ENCODE data around the gene DSTN.

The DSTN gene

DNA sequence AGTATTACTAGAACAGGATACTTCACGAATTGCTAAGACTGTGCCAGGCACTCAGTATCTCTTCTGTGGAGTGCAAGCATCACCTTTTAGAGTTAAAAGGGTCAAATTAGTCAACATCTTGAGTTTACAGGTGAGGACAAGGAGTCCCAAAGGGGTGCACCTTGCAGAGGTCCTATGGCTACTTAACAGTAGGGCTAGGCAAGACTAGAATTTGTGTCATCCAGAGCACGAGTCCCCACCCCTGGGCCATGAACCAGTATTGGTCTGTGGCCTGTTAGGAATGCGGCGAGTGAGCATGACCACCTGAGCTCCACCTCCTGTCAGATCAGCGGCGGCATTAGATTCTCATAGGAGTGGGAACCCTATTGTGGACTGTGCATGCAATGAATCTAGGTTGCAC lies 10.5 kb upstream of the DSTN start:
- Histone ChIP-seq H3K9me3 (ENCODE audit: control insufficient read depth, insufficient read depth, low read length) (no peaks in the 10 kb centered on the region), H3K36me3 (ENCODE audit: insufficient read depth, low read length) (no peaks in the 10 kb centered on the region), H3K4me1 (ENCODE audit: insufficient read depth, low read length) (peaks cover 32% of the 10 kb centered on the region), H3K9ac (ENCODE audit: low read depth, low read length) (no peak overlapping the region)

DNA sequence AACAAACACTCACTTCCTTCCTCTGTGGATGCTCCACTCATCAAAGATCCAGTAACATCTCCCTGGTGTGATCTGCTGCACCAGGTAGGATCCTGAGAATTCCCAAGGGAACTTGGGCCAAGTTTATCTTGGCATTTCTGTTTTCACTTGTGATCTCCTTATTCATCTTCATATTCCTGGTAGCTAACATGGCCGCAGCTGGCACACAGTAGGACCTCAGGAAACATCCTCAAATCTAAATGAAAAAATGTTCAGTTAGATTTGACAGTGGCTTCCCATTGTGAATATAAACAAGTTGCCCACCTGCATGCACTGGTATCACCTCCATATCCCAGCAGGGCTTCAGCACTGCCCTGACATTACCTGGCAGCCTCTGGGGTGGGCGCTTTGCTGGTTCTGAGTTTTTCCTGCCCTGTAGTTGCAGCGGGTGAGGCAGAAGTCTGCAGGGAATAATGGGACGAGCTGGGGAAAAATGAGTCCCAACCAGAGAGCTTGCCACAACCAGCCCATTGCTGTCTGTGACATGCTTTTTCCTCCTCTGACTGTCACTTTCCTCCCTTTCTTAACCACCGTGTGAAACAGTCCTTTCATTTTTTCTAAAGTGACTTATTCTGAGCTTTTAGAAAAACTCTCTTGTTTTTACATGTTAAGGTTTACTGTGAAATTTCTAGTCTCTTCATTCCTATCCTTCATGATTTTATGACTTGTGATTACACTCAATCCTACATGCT lies 9.4 kb upstream of the DSTN start:
- H3K4me1 ChIP-seq (ENCODE audit: insufficient read depth, low read length) = peaks cover 32% of the 10 kb centered on the region
- H3K36me3 ChIP-seq (ENCODE audit: insufficient read depth, low read length) = no peaks in the 10 kb centered on the region
- no peak overlapping the region for H3K9ac ChIP-seq (ENCODE audit: low read depth, low read length)
- H3K9me3 ChIP-seq (ENCODE audit: control insufficient read depth, insufficient read depth, low read length) = no peaks in the 10 kb centered on the region

DNA sequence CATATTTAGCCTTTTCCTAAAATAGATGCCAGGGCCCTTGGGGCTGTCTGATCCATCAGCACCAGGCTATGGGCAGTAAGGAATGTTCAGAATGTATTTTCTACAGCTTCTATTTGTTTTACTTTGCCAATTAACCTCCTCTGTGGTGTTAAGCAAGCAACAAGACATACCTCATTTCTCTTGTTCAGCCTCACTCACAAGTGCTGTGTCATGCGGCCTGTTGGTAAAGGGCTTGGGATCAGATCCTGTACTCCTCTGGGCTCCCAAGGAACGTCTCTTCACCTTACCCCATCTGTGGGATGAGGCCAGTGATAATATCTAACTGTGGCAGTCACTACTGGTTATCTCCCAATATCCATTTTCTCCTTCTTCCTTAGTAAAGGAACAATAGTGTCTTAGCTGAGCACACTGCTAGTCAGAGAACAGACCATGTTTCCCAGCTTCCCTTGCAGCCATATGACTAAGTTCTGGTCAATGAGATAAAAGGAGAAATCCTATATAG lies 7.0 kb upstream of the DSTN start:
- no peaks in the 10 kb centered on the region for H3K36me3 ChIP-seq (ENCODE audit: insufficient read depth, low read length)
- H3K4me1 ChIP-seq (ENCODE audit: insufficient read depth, low read length) = peaks cover 22% of the 10 kb centered on the region
- H3K9ac ChIP-seq (ENCODE audit: low read depth, low read length) = no peak overlapping the region
- H3K9me3 ChIP-seq (ENCODE audit: control insufficient read depth, insufficient read depth, low read length) = peaks cover 3% of the 10 kb centered on the region

DNA sequence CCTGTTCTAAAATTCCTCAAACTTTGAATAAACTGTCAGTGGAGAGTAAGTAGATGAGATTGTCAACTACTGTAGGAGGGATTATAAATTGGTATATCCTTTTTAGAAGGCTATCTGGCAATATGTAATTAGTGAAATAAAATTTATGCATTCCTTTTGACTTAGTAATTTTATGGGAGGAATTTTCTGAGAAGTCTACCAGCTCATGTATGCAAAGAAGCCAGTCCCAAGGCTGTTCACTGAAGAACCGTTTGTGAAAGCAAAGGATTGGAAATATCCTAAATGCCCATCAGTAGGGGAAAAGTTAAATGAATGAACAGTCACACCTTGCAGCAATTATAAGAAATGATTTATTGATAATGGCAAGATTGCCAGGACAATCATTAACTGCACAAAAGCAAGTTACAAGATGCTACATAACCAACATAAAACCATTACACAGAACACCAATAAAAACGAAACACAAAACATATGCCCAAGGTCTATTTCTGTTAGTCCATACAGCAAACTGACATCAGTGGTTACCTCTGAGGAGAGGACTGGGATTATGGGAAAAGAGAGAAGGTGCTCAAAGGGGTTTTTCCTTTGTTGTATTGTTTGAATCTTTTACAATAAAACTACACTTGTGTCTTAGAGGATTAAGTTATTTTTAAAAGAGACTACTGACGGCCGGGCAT lies 4.6 kb upstream of the DSTN start:
- Histone ChIP-seq H3K36me3 (ENCODE audit: insufficient read depth, low read length) (no peaks in the 10 kb centered on the region), H3K4me1 (ENCODE audit: insufficient read depth, low read length) (peaks cover 7% of the 10 kb centered on the region; the same call in 1 of the 2 replicates), H3K9ac (ENCODE audit: low read depth, low read length) (no peak overlapping the region), H3K9me3 (ENCODE audit: control insufficient read depth, insufficient read depth, low read length) (peaks cover 3% of the 10 kb centered on the region)

DNA sequence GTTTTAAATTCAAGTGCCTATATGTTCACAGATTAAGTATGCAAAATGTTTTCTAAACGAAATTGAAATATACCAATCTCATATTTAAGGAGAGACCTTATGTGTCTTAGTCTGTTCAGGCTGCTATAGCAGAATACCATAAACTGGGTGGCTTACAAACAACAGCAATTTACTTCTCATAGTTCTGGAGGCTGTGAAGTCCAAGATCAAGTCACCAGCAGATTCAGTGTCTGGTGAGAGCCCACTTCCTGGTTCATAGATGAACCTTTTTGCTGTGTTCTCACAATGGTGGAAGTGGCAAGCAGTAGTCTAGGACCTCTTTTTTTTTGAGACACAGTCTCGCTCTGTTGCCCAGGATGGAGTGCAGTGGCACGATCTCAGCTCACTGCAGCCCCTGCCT lies 3.5 kb upstream of the DSTN start:
- peaks cover 3% of the 10 kb centered on the region for H3K9me3 ChIP-seq (ENCODE audit: control insufficient read depth, insufficient read depth, low read length)
- H3K36me3 ChIP-seq (ENCODE audit: insufficient read depth, low read length) = no peaks in the 10 kb centered on the region
- H3K9ac ChIP-seq (ENCODE audit: low read depth, low read length) = no peak overlapping the region
- H3K4me1 ChIP-seq (ENCODE audit: insufficient read depth, low read length) = peaks cover 7% of the 10 kb centered on the region

DNA sequence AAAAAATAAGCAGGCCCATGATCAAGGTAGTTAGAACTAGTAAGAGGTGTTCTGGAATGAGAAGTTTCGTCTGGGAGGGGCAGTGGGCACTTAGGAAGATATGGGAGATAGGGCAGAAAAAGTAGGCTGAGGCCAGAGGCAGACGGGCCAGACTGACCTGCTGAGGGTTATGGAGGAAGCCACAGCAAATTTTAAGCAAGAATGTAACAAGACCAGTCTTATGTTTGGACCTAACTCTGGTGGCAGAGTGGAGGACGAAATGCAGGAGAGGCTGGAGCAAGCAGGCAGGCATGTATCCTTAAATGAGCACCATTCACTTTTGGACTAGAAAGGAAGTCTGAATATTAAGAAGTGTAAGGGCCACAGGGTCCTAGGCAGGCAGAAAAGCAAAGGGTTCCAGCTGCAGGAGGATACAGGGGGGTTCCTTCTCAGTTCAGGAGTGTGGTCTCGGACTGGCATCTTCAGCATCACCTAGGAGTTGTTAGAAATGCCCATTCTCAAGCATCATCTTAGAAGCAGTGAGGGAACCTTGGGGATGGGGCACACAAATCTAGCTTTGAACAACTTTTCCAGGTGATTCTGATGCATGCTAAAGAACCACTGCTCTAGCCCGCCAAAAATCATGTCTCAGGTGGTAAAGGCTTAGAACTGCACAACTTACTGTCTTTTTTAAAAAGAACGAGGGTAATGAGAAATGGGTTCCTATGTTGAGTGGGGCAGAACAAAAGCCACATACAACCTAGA lies 1.7 kb upstream of the DSTN start:
- peak overlapping the region; percentile 95 for H3K9ac ChIP-seq (ENCODE audit: low read depth, low read length)

DNA sequence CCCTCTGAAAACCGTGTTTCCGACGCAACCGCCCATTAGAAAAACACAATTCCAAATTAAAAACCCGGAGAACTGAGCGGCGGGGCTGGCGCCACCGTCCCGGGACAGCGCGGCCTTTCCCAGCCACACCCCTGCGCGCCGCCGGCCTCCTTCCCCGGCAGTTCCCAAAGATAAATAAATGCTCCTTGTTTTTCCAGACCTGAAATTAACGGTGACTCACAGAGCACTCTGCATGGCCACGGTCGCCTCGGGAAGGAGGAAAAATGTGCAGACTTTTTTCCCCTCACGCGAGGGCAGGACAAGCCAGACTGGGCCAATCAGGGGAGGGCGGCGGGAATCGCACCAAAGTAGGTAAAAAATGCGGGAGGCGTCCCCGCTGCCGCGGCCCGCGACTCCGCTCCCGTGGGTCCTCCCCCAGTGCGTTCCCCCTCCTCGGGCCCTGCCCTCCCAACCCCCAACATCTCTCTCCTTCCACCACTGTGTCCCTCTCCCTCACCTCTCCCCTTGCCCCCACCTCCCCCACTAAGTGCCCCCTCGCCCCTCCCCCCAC lies 828 bp upstream of the DSTN start:
- no peaks in the 10 kb centered on the region for H3K36me3 ChIP-seq (ENCODE audit: insufficient read depth, low read length)
- H3K9ac ChIP-seq (ENCODE audit: low read depth, low read length) = peak overlapping the region; percentile 95
- peaks cover 30% of the 10 kb centered on the region for H3K4me1 ChIP-seq (ENCODE audit: insufficient read depth, low read length)
- H3K9me3 ChIP-seq (ENCODE audit: control insufficient read depth, insufficient read depth, low read length) = peaks cover 3% of the 10 kb centered on the region

More for the DNA sequence above, 1.7 kb upstream of the DSTN start:
- Histone ChIP-seq H3K9me3 (ENCODE audit: control insufficient read depth, insufficient read depth, low read length) (peaks cover 3% of the 10 kb centered on the region), H3K36me3 (ENCODE audit: insufficient read depth, low read length) (no peaks in the 10 kb centered on the region), H3K4me1 (ENCODE audit: insufficient read depth, low read length) (peaks cover 21% of the 10 kb centered on the region)

DNA sequence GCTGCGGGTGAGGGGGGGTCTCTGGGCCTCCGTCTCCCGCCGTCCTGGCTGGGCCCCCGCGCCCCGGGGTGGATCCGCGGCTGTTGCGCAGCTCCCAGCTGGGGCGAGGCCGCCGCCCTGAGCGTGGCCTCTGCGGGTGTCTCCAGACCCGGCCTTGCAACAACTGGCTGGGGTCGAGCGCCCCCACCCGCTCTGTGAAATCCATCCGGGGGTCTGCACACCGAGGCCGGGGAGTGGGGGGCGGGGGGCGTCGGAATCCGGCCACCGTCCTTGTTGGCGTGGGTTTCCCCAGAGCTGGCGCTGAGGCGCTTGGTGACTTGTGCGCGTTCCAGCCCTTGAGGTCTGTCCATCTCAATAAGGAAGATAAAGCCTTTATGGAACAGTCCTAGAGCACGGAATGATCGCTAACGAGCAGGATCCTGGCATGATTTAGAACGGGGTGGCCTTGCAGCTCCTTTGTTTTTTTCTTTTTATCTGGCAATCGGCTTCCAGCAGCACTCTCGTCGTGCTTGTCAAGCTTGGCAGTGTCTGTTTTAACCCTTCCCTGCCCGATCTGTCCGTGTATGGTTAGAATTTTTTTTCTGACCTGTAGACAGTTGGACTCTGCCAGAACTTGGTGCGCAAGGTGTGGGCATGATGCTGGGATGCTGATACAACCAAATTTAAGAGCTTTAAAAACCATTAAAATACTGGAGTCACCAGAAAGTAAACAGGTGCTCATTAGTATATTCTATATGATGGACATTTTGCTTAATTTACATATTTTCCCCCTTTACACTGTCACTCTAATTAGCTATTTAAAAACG lies 675 bp downstream of the DSTN start:
- Histone ChIP-seq H3K9me3 (ENCODE audit: control insufficient read depth, insufficient read depth, low read length) (peaks cover 3% of the 10 kb centered on the region), H3K9ac (ENCODE audit: low read depth, low read length) (peak overlapping the region; percentile 93), H3K4me1 (ENCODE audit: insufficient read depth, low read length) (peaks cover 34% of the 10 kb centered on the region), H3K36me3 (ENCODE audit: insufficient read depth, low read length) (no peaks in the 10 kb centered on the region)

DNA sequence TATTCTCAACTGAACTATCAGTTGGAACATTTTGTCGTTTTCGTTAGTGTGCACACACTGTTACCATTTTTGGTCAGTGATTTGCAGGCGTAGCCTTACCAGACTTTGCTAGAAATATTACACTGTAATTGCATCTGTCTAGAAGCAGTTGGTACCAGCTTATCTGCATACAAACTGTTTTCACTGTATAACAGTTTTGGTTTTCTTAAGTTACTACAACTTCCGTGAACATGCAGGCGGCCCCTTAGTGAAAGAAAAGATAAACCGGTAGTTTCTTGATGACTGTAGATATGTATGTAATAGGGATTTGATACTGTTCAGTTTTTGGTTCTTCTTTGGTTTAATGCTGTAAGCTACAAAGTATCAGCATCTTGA lies 1.3 kb downstream of the DSTN start:
- H3K36me3 ChIP-seq (ENCODE audit: insufficient read depth, low read length) = no peaks in the 10 kb centered on the region
- peaks cover 38% of the 10 kb centered on the region for H3K4me1 ChIP-seq (ENCODE audit: insufficient read depth, low read length)
- H3K9ac ChIP-seq (ENCODE audit: low read depth, low read length) = peak overlapping the region; percentile 93
- peaks cover 3% of the 10 kb centered on the region for H3K9me3 ChIP-seq (ENCODE audit: control insufficient read depth, insufficient read depth, low read length)

DNA sequence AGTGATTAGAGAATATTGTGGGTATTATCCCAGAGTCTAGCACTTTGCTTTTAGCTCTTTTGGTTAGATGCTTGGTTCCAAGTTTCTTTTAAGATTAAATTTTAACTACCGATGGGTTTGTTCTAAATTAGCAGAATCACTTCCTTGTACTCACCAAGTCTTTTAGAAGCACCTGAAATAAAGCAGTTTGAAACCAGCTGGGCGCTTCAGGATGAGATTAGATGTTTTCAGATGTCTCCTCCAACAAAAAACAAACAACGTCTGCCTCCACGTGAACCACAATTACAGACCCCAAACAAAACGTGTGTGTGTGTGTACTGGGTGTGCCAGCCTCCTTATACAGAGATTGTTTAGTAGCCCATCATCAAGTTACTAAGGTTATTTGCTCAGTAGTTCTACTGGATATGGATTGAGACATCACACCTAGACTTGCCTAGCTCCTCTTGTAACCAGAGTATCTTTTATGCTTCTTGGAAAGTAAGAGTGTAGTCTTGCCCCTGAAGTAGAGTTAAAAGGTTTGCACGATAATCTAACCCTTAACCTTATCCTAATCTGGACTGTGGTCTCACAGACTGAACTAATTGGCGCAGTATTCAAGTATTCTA lies 2.3 kb downstream of the DSTN start:
- Histone ChIP-seq H3K36me3 (ENCODE audit: insufficient read depth, low read length) (no peaks in the 10 kb centered on the region), H3K9me3 (ENCODE audit: control insufficient read depth, insufficient read depth, low read length) (no peaks in the 10 kb centered on the region), H3K9ac (ENCODE audit: low read depth, low read length) (peak overlapping the region; percentile 93; the same call in 1 of the 2 replicates), H3K4me1 (ENCODE audit: insufficient read depth, low read length) (peaks cover 38% of the 10 kb centered on the region)

DNA sequence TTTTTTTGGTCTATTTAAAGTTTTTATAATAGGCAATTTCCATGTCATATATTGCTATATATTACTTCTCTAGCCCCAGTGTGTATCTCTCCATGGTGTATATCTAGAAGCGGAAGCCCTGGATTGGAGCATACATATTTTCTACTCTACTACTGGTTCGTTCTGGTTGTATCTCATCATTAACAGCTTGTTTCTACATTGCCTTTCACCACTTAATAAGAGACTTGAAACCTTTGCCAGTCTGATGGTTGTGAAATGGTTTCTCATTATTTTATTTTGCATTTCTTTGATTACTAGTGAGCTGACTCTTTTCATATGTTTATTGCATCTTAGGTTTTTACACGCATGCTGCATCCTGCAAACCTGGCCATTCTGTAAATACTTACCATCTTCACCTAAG lies 3.6 kb downstream of the DSTN start:
- no peaks in the 10 kb centered on the region for H3K36me3 ChIP-seq (ENCODE audit: insufficient read depth, low read length)
- no peaks in the 10 kb centered on the region for H3K9me3 ChIP-seq (ENCODE audit: control insufficient read depth, insufficient read depth, low read length)

DNA sequence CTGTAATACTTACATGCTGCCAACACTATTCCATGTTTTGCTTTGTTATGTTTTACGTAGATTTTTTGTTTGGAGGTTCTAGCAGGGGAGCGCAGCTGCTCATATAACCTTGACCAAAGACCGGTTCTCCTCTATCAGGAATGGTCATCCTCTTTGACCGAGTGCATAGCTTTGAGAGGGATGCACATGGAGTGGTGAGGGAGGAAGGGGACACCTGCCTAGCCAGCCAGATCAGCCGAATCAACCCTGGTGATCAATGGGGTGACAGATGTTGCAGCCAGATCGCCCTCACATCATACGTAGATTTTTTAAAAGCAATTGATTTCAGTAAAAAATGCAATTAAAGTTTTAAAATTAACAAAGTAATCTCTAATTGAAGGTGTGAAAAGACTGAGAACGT lies 6.3 kb downstream of the DSTN start:
- H3K9me3 ChIP-seq (ENCODE audit: control insufficient read depth, insufficient read depth, low read length) = no peaks in the 10 kb centered on the region
- H3K4me1 ChIP-seq (ENCODE audit: insufficient read depth, low read length) = peaks cover 35% of the 10 kb centered on the region
- H3K9ac ChIP-seq (ENCODE audit: low read depth, low read length) = no peak overlapping the region
- no peaks in the 10 kb centered on the region for H3K36me3 ChIP-seq (ENCODE audit: insufficient read depth, low read length)

More for the DNA sequence above, 3.6 kb downstream of the DSTN start:
- Histone ChIP-seq H3K4me1 (ENCODE audit: insufficient read depth, low read length) (peaks cover 35% of the 10 kb centered on the region), H3K9ac (ENCODE audit: low read depth, low read length) (no peak overlapping the region)

DNA sequence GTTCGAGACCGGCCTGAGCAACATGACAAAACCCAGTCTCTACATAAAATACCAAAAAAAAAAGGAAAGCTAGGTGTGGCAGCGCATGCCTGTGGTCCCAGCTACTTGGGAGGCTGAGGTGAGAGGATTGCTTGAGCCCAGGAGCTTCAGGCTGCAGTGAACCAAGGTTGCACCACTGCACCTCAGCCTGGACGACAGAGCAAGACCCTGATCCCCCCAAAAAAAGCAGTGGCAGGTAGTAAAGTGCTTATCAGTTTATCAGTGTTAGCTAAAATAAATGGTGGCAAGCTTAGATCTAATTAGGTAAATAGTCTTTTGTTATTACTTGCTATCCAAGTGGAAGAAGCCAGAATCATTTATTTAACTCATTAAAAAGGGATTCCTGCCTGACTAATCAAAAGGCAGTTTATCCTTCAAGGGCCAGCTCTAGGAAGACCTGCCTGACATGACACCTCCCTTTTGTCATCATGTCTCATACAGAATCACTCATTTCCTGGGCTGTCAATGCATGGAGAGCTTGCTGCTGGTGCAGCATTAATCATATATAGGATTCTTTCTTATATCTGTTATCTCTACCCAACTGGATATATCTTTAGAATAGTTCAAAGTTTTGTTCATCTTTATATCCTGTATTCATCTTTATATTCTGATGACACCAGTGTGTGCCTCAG lies 9.6 kb downstream of the DSTN start:
- Histone ChIP-seq H3K9ac (ENCODE audit: low read depth, low read length) (no peak overlapping the region), H3K4me1 (ENCODE audit: insufficient read depth, low read length) (peaks cover 4% of the 10 kb centered on the region; the same call in 1 of the 2 replicates), H3K9me3 (ENCODE audit: control insufficient read depth, insufficient read depth, low read length) (no peaks in the 10 kb centered on the region), H3K36me3 (ENCODE audit: insufficient read depth, low read length) (no peaks in the 10 kb centered on the region)
